Erythroblast (primary cell): ENCODE results near the gene DNAJC19.
A peak's percentile ranks its signal among the peaks of the same experiment; 100 is the strongest.

ENCODE experiments used
- DNase-seq, 2 experiments: peaks; one replicate each; lab custom pipeline; 2025; lab: John Stamatoyannopoulos, UW
- GATA1 ChIP-seq: IDR thresholded peaks from 2 replicates; pipeline ENCODE4 v1.6.1; 2011; ENCODE audit warnings: low read depth, mild to moderate bottlenecking, control low read depth, low read length, moderate library complexity
- POLR2A ChIP-seq: IDR thresholded peaks from 2 replicates; pipeline ENCODE4 v1.6.1; 2011; ENCODE audit warnings: mild to moderate bottlenecking, low read length

Gene DNAJC19

DNA sequence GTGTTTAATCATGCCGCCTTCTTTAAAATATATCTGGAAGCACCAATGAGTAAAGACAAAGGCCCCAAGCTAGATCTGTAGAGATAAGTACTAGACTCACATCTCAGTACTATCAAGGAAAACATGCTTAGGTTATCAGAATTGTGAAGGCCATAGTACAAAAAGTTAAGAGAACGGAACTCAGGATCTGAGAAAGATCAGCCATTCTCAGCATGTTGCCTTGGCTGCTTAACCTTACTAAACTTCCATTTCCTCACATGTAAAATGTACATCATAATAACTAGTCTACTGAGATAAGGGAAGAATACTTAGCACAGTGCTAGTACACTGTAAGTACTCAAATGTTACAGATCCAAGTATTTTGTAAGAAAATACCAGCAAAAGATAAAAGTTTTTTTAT is 7.6 kb downstream of the DNAJC19 start:
- peak; percentile 14 to 20 for DNase-seq
- TF ChIP-seq GATA1 (no peak), POLR2A (peak; percentile 13)

DNA sequence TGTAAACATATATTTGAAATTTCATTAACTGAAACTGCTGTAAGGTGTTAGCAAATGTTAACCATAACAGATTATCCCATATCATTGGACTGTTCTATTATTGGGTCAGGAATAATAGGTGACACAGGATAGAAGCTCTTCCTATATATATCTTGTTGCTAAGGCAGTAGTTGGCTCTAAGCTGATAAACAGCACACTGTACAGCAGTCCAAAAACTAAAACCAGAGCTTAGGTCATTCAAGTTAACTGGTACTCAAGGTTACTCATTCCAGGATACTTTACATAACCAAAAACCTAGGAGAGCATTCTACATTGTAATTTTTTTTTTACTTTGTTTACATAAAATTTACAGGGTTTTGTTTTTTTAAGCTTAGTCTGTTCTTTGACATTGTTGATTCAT is 8.9 kb downstream of the DNAJC19 start:
- no peak for TF ChIP-seq GATA1
- no peak for TF ChIP-seq POLR2A
- DNase-seq = peak in 1 of 2 experiments; percentile 13

DNA sequence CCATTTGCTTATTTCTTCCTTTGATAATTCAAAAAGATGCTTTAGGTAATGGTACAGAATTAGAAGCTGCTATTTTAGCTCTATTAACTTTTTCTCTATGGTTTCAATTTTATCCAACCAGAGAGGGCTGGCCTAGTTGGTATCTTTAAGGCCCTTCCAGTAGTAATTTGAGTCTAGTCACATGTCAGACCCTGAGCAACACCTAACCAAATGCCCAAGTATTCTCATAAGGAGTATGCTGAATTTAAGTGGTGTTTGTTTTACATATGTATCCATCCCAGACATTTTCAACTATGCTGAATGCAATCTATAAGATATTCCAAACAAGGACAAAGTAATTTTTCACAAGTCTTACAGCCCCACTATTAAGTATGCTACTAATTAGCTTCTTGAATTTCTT is 9.6 kb downstream of the DNAJC19 start:
- TF ChIP-seq GATA1 = no peak
- no peak for TF ChIP-seq POLR2A
- no peak for DNase-seq

DNA sequence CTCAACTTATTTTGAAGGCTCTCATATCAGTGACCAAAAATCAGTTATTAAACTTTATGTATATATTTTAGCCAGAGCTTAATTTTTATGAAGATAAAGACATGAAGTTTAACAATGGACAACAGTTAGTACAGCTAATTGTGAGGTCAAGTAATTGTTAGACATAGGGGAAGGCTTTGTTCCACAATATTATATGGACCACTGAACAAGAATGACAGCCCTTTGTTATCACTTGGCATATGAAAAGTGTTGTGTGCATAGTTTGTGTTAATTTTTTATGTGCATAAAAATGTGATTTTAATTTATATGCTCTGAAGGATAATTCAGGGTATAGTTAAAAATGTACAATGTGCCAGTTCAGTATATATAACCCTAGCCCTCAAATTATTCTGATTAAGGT is 12.0 kb downstream of the DNAJC19 start:
- no peak for TF ChIP-seq GATA1
- TF ChIP-seq POLR2A = no peak

DNA sequence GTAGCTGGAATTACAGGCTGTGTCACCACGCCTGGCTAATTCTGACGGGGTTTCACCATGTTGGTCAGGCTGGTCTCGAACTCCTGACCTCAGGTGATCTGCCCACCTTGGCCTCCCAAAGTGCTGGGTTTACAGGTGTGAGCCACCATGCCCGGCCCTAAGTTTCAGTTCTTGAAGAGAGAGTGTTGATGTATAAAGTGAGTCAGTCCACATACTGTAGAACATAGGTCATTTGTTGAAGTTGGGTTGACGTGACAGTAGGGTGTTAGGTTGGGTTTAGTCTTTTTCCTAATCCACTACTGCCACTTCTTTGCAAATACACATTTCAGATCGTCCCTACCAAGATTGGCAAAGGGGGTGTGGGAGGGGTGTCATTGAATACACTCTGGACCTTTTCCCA is 15.2 kb downstream of the DNAJC19 start:
- TF ChIP-seq POLR2A = no peak
- TF ChIP-seq GATA1 = no peak
- no peak for DNase-seq

More for the DNA sequence above, 12.0 kb downstream of the DNAJC19 start:
- DNase-seq = no peak

DNA sequence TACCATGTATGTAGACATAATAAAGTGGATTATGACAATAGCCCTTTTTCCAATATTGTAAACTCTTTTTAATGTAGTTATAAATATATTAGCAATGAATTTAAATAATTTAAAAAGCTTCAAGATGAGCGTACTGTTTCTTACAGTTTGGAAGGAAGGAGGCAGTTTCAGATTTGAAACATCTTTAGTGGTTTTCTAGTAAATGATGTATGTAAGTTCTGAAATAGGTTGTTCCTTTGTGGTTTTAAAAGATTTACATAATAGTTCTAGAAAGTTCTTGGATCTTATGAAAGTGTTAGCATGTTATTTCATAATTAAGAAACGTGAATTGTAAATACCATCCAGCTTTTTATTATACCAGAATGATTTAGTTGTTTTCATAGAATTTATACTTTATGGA is 16.0 kb downstream of the DNAJC19 start:
- no peak for DNase-seq
- TF ChIP-seq POLR2A (no peak), GATA1 (no peak)

DNA sequence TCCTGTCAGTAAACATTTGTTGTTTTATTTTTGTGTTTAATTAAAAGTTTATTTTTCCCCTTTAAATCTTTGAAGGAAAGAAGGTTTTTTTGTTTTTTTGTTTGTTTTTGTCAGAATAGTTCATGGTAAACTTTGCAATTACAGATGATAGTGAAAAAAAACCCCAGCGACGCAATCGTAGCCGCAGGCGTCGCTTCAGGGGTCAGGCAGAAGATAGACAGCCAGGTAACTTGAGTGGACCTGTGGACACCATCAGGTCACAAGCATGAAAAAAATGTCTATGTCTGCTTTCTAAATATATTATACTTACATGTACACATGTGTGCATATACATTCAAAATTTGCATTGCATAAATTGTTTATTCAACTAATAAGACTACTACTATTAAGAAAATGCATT is 18.6 kb downstream of the DNAJC19 start:
- TF ChIP-seq GATA1 (no peak), POLR2A (no peak)
- DNase-seq = no peak

DNA sequence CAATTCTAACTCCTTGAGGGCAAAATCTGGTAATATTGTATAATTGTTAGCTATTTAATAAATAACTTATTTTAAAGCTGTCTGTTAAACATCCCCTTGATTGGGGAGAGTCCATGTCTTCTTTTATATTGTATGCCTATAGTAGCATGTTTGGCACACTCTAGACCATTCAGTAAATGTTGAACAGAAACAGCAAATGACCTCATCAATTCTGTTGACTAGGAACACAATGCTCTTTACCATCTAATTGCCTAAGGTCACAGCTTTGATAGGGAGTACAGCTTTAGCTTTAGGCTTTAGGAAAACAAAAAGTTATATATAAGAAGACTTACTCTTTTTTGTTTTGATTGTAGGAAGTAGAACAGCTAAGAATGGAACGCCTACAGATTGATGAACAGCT is 27.0 kb downstream of the DNAJC19 start:
- TF ChIP-seq POLR2A (no peak), GATA1 (no peak)
- no peak for DNase-seq

DNA sequence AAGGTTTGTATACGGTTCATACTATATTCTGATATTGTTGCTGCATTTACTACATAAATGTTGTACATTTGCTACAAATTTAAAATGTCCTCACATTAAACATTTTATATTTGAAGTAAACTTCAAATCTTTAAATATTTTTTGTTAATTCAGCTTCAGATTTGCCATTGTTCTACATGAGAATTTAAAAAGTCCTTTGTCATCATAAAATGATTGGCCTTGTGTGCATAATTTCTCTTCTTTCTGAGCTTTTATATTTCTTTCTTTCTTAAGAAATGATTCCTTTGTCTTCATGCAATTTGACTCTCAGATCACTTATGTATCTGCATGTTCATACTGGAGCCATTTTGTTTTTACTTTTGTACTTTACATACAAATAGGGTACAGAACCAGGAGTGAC is 28.0 kb downstream of the DNAJC19 start:
- TF ChIP-seq GATA1 = no peak
- no peak for TF ChIP-seq POLR2A
- DNase-seq = no peak

DNA sequence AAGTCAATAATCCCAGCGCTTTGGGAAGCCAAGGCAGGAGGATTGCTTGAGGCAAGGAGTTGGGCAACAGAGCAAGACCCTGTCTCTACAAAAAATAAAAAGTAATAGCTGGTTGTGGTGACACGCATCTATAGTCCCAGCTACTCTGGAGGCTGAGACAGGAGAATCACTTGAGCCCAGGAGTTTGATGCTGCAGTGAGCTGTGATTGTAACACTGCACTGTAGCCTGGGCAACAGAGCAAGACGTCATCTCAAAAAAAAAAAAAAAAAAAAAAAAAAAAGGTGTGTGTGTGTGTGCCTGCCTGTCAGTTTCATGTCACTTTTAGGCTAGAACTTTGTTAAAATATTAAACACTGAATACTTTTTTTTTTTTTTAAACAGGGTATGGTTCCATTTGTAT is 28.4 kb downstream of the DNAJC19 start:
- TF ChIP-seq GATA1 = no peak
- TF ChIP-seq POLR2A = no peak
- no peak for DNase-seq

DNA sequence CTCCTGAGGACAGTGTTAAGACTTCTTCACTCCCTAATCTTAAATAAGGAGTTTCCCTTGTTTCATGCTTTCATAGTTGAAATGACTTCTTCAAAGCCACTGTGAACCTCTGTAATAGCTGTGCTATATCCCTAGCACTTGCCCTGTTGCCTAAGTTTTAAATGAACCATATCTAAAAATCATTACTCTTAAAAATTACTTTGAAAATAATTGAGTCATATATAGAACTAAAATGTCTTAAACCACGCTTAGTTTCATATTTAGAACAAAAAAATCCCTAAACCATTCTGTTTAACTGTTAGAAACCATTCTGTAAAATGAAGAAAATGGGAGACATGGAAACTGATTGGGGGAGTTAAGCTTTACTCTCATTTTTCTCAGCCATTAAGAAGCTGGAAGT is 29.8 kb downstream of the DNAJC19 start:
- no peak for TF ChIP-seq POLR2A
- no peak for TF ChIP-seq GATA1
- no peak for DNase-seq

DNA sequence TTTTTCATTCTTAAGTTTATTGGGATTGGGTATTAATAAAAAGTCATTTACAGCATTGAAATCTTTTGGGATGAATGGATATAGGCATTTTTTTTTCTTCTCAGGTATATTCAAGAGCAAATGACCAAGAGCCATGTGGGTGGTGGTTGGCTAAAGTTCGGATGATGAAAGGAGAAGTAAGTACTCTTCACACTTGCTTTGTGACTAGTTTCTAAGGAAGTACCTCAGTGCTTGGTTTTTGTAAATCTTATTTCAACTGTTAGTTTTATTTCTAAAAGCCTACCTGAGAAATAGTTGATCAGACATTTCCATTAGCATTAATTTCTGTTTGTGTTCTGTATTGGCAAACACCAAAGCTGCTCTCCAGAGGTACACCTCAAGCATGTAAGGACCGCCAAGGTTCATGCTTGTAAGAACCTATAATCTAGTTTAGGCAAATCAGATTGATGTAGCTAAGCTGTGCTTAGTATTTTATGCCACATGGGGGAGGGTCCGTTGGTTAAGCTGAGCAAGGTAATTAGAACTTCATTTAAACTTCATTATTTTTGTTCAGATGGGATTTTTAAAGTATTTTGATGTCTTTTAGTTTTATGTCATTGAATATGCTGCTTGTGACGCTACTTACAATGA is 41.7 kb downstream of the DNAJC19 start:
- DNase-seq = peak in 1 of 2 experiments; percentile 51
- TF ChIP-seq GATA1 = no peak
- no peak for TF ChIP-seq POLR2A

DNA sequence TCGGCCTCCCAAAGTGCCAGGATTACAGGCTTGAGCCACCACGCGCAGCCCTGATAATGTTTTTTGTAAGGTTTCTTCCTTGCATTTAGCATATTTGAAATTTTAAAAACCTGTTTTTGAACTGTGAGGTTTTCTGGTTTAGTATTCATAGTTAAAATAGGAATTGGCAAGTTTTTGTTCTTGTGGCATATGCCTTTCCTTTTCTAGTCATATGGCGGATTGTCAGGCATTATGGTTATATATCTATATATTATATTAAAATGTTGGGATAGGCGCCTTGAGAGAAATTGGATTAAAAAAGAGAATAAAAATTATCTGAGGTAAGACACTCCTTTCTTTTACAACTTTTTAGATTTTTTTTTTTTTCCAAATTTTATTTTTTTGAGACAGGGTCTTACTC is 48.7 kb downstream of the DNAJC19 start:
- TF ChIP-seq POLR2A = no peak
- TF ChIP-seq GATA1 = no peak
- DNase-seq = no peak

DNA sequence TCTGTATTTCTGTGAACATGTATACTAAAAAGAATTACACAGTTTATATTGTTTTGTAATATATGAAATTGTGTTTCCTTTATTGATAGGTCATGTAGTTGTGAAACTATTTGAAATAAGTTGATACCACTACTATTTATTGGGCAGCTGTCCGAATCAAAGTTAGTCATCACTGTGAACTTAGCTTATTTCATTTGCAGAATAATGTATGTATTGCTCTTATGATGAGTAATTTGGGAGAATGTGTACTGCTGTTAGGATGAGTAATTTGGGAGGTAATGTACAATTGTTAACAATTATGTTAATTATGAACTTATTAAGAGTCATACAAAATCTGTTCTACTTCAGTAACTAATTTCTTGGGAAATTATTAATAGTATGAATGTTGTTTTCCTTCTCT is 54.9 kb downstream of the DNAJC19 start:
- DNase-seq = no peak
- TF ChIP-seq POLR2A = no peak
- no peak for TF ChIP-seq GATA1
